Panc1 (cell line): ENCODE results near the gene TTLL11. TPM values are rescaled to one million over a fixed set of nuclear protein-coding genes. Genes with fewer than 3 reads are reported as not detected.

Source experiments
- ATAC-seq: fragments of 200-7000 bp; cut with Tn5 transposase; 2 replicates; pipeline ENCODE4 v1.9.1; 2020; ENCODE audit warnings: mild to moderate bottlenecking, moderate library complexity
- BruUV-seq: library from RNA; stranded (reverse); fragments of 400-500 nt; replicated peaks from 2 replicates; lab custom pipeline; 2021; lab: Mats Ljungman, UMichigan
- CTCF ChIA-PET: fragments of 300-600 bp; sonication (Branson Sonifier 250); formaldehyde crosslinking; loops from one replicate; lab custom pipeline; 2022; ENCODE audit warnings: antibody characterized with exemption; lab: Charles Lee
- POLR2A ChIA-PET: fragments of 300-600 bp; sonication (Branson Sonifier 250); formaldehyde crosslinking; loops from one replicate; lab custom pipeline; 2022; ENCODE audit warnings: antibody characterized with exemption; lab: Charles Lee
- DNase-seq: peaks from one replicate; pipeline ENCODE4 v3.0.0-alpha.2; 2010; ENCODE audit warnings: low read depth, low spot score
- H3K27ac ChIP-seq: 2 replicates; pipeline ENCODE4 v1.5.1; 2011; ENCODE audit warnings: mild to moderate bottlenecking, low read length, inconsistent platforms
- H3K27me3 ChIP-seq: fragments of 200-500 bp; sonication (Bioruptor generic); 2 replicates; pipeline ENCODE4 v1.6.0; 2014; ENCODE audit warnings: low read length, inconsistent platforms; ENCODE audit not compliant: control insufficient read depth, insufficient read depth
- H3K36me3 ChIP-seq: fragments of 200-500 bp; sonication (Bioruptor generic); 2 replicates; pipeline ENCODE4 v1.5.1; 2014; ENCODE audit warnings: inconsistent platforms, mild to moderate bottlenecking, low read length, moderate library complexity; ENCODE audit not compliant: control insufficient read depth, insufficient read depth
- H3K4me1 ChIP-seq: 2 replicates; pipeline ENCODE4 v1.5.1; 2011; ENCODE audit warnings: inconsistent platforms, mild to moderate bottlenecking, low read length, moderate library complexity; ENCODE audit not compliant: control insufficient read depth, insufficient read depth
- H3K4me3 ChIP-seq, 2 experiments: 2 replicates each; pipeline ENCODE4 v1.5.1; 2011 to 2012; ENCODE audit warnings: low read depth in 2 of 2, low read length in 2 of 2, mild to moderate bottlenecking in 2 of 2, inconsistent platforms in 1 of 2, moderate library complexity in 1 of 2
- H3K9me3 ChIP-seq: fragments of 200-500 bp; sonication (Bioruptor generic); 2 replicates; pipeline ENCODE4 v1.5.1; 2014; ENCODE audit warnings: low read depth, mild to moderate bottlenecking, inconsistent platforms, low read length, moderate library complexity; ENCODE audit not compliant: control insufficient read depth, insufficient read depth
- POLR2AphosphoS5 ChIP-seq: IDR thresholded peaks from 2 replicates; pipeline ENCODE4 v1.6.1; 2012; ENCODE audit warnings: mild to moderate bottlenecking, low read depth, low read length, moderate library complexity
- SIN3A ChIP-seq: IDR thresholded peaks from 2 replicates; pipeline ENCODE4 v1.6.1; 2012; ENCODE audit warnings: low read depth, mild to moderate bottlenecking, low read length, moderate library complexity, borderline replicate concordance; ENCODE audit not compliant: insufficient read depth
- TCF7L2 ChIP-seq: IDR thresholded peaks from 2 replicates; pipeline ENCODE4 v1.6.1; 2011; ENCODE audit warnings: mild to moderate bottlenecking, low read depth, low read length, inconsistent platforms
- in situ Hi-C: cut with HindIII; loops from 2 replicates; pipeline ENCODE4 v1.10.0; 2016; ENCODE audit warnings: low sequenced_read_pairs, low pct_unique_long_range_greater_than_20kb
- intact Hi-C: fragments of 100-400 bp; cut with micrococcal nuclease; formaldehyde crosslinking; loops from one replicate; pipeline ENCODE4 v1.10.0; 2022; ENCODE audit not compliant: unreplicated experiment
- total RNA-seq: library from RNA; stranded (reverse); gene quantifications from one replicate; pipeline ENCODE4 v1.2.1, GENCODE V29; 2021; ENCODE audit not compliant: unreplicated experiment
- TF ChIP-seq, protein P1 (sequence below): fragments of 450-650 bp; IDR thresholded peaks from 2 replicates; pipeline ENCODE4 v1.5.1; 2017; ENCODE audit warnings: mild to moderate bottlenecking
- TF ChIP-seq, protein P2 (sequence below), 2 experiments: IDR thresholded peaks; 2 replicates each; pipeline ENCODE4 v1.6.1; 2011 to 2012; ENCODE audit warnings: low read depth in 2 of 2, control low read depth in 1 of 2, low read length in 1 of 2, mild to moderate bottlenecking in 1 of 2, moderate library complexity in 1 of 2; ENCODE audit not compliant: insufficient read depth in 1 of 2

The TTLL11 gene
- total RNA-seq, 1 experiment from 2014 or later, result 1.1 TPM

DNA sequence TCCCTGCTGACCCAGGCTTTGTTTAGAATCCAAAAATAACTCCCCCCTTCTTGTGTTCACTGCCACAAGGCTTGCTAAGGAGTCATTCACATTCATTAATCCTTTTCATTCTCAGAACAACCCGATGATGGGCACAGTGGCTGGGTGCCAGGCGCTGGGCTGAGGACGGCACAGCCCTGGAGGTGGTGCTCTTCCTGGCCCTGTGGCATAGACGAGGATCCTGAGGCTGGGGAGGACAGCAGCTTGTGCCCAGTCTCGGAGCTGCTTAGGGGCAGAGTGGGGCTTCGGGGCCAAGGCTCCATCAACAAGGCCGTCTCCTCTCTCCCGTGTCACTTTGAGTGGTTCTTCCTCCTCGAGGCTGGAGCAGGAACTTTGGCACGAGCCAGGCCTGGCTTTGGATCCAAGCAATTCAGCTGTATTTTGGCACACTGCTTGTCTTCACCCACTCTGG lies 166.7 kb downstream of the TTLL11 start:
- no peaks in the 10 kb centered on the region for H3K4me1 ChIP-seq
- no TSS peak for BruUV-seq
- no peak overlapping the region for H3K4me3 ChIP-seq
- no peak overlapping the region for H3K27ac ChIP-seq
- intact Hi-C loops, result no loop called here
- ATAC-seq (no peak), DNase-seq (no peak)
- H3K9me3 ChIP-seq, result no peaks in the 10 kb centered on the region
- H3K36me3 ChIP-seq, result no peaks in the 10 kb centered on the region
- TF ChIP-seq TCF7L2 (no peak), POLR2AphosphoS5 (no peak), SIN3A (no peak)
- TF ChIP-seq, protein P1, sequence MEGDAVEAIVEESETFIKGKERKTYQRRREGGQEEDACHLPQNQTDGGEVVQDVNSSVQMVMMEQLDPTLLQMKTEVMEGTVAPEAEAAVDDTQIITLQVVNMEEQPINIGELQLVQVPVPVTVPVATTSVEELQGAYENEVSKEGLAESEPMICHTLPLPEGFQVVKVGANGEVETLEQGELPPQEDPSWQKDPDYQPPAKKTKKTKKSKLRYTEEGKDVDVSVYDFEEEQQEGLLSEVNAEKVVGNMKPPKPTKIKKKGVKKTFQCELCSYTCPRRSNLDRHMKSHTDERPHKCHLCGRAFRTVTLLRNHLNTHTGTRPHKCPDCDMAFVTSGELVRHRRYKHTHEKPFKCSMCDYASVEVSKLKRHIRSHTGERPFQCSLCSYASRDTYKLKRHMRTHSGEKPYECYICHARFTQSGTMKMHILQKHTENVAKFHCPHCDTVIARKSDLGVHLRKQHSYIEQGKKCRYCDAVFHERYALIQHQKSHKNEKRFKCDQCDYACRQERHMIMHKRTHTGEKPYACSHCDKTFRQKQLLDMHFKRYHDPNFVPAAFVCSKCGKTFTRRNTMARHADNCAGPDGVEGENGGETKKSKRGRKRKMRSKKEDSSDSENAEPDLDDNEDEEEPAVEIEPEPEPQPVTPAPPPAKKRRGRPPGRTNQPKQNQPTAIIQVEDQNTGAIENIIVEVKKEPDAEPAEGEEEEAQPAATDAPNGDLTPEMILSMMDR, result no peak
- TF ChIP-seq, protein P2, sequence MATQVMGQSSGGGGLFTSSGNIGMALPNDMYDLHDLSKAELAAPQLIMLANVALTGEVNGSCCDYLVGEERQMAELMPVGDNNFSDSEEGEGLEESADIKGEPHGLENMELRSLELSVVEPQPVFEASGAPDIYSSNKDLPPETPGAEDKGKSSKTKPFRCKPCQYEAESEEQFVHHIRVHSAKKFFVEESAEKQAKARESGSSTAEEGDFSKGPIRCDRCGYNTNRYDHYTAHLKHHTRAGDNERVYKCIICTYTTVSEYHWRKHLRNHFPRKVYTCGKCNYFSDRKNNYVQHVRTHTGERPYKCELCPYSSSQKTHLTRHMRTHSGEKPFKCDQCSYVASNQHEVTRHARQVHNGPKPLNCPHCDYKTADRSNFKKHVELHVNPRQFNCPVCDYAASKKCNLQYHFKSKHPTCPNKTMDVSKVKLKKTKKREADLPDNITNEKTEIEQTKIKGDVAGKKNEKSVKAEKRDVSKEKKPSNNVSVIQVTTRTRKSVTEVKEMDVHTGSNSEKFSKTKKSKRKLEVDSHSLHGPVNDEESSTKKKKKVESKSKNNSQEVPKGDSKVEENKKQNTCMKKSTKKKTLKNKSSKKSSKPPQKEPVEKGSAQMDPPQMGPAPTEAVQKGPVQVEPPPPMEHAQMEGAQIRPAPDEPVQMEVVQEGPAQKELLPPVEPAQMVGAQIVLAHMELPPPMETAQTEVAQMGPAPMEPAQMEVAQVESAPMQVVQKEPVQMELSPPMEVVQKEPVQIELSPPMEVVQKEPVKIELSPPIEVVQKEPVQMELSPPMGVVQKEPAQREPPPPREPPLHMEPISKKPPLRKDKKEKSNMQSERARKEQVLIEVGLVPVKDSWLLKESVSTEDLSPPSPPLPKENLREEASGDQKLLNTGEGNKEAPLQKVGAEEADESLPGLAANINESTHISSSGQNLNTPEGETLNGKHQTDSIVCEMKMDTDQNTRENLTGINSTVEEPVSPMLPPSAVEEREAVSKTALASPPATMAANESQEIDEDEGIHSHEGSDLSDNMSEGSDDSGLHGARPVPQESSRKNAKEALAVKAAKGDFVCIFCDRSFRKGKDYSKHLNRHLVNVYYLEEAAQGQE (IDR thresholded peaks at IDR 0.05; ENCODE audit: insufficient read depth in 1 of 2, low read depth in 2 of 2, low read length in 1 of 2), result no peak
- in situ Hi-C loops, result no loop called here
- POLR2A ChIA-PET, result no interaction called here
- CTCF ChIA-PET, result no interaction called here
- H3K27me3 ChIP-seq, result no peaks in the 10 kb centered on the region

DNA sequence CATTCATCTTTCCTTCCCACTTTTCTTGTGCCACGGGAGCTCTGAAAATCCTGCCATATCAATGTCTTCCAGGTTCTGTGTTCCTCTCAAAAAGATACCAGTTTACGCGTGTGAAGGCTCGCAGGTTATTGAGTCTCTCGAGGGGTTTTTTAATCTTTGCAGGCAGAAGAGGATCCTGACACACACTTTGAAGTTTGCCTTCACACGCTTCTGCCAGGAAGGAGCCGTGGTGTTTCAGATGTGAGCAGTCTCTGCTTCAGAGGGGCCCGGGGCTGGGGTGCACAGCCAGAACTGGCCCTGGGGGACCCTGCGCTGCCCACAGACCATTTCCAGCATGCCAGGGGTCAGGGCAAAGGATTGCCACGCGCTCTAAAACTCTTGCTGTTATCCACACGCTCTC lies 167.2 kb downstream of the TTLL11 start:
- in situ Hi-C loops (no loop called here), intact Hi-C loops (no loop called here)
- ATAC-seq, result no peak
- no peaks in the 10 kb centered on the region for H3K4me1 ChIP-seq
- POLR2A ChIA-PET, result no interaction called here
- no peak overlapping the region for H3K27ac ChIP-seq
- H3K9me3 ChIP-seq, result no peaks in the 10 kb centered on the region
- no peaks in the 10 kb centered on the region for H3K36me3 ChIP-seq
- no peak overlapping the region for H3K4me3 ChIP-seq
- DNase-seq, result no peak
- TF ChIP-seq, protein P2 (IDR thresholded peaks at IDR 0.05; ENCODE audit: insufficient read depth in 1 of 2, low read depth in 2 of 2, low read length in 1 of 2), result no peak
- no peak for TF ChIP-seq SIN3A
- TF ChIP-seq POLR2AphosphoS5, result no peak
- no peak for TF ChIP-seq TCF7L2
- TF ChIP-seq, protein P1, result no peak
- H3K27me3 ChIP-seq, result no peaks in the 10 kb centered on the region
- CTCF ChIA-PET, result no interaction called here
- no TSS peak for BruUV-seq
